ENCODE results near the gene TEX26. TPM values are rescaled to one million over a fixed set of nuclear protein-coding genes. Genes with fewer than 3 reads are reported as not detected.

Gene TEX26
- total and polyA plus RNA-seq, 2 donors (not counting 1 experiment from before 2014, with no cell fraction given): 0.22 to 0.66 TPM

DNA sequence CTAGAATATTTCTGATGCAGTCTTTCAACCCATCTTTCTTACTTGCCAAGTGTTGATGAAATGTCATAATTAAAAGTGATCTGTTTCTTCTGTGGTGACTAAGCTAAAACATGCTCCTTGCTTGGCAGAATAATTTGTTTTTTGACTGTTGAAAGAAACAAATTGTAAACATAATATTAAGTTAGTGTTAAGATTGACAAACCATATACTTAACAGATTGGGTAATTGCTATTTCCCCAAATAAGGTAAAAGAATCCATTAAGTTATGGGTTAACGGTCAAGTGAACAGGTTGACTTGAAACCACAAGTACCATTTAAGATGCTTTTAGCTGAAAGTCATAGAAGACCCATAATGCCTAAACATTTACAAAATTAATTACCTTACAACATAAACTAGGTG is 62.9 kb downstream of the TEX26 start:
- Histone ChIP-seq H3K36me3 (ENCODE audit: control insufficient read depth, insufficient read depth, low read length) (no peaks in the 10 kb centered on the region), H3K79me2 (ENCODE audit: control insufficient read depth, insufficient read depth, low read length) (no peaks in the 10 kb centered on the region), H3K27ac (ENCODE audit: insufficient read depth, low read length) (no peak overlapping the region), H4K20me1 (ENCODE audit: control insufficient read depth, extremely low read depth, insufficient read depth, low read length) (no peaks in the 10 kb centered on the region), H3K4me2 (ENCODE audit: extremely low read depth, insufficient read depth, low read length) (no peak overlapping the region), H3K4me1 (ENCODE audit: control insufficient read depth, extremely low read depth, insufficient read depth, low read length) (no peaks in the 10 kb centered on the region), H3K9ac (ENCODE audit: insufficient read depth, low read length) (no peak overlapping the region), H3K27me3 (ENCODE audit: control insufficient read depth, insufficient read depth, low read length) (peaks cover 8% of the 10 kb centered on the region), H3K9me3 (ENCODE audit: control insufficient read depth, insufficient read depth, low read depth, low read length) (no peaks in the 10 kb centered on the region), H2AFZ (ENCODE audit: low read length) (no peak overlapping the region), H3K4me3 (replicated peaks in 1 of 4; ENCODE audit: control extremely low read depth in 1 of 4, insufficient read depth in 1 of 4, low read depth in 3 of 4, low read length in 4 of 4) (no peak overlapping the region)
- TF ChIP-seq, protein P1, sequence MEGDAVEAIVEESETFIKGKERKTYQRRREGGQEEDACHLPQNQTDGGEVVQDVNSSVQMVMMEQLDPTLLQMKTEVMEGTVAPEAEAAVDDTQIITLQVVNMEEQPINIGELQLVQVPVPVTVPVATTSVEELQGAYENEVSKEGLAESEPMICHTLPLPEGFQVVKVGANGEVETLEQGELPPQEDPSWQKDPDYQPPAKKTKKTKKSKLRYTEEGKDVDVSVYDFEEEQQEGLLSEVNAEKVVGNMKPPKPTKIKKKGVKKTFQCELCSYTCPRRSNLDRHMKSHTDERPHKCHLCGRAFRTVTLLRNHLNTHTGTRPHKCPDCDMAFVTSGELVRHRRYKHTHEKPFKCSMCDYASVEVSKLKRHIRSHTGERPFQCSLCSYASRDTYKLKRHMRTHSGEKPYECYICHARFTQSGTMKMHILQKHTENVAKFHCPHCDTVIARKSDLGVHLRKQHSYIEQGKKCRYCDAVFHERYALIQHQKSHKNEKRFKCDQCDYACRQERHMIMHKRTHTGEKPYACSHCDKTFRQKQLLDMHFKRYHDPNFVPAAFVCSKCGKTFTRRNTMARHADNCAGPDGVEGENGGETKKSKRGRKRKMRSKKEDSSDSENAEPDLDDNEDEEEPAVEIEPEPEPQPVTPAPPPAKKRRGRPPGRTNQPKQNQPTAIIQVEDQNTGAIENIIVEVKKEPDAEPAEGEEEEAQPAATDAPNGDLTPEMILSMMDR (conservative IDR thresholded peaks at IDR 0.05 in 1 of 2, IDR thresholded peaks at IDR 0.05 in 1 of 2; ENCODE audit: low read depth in 1 of 2, low read length in 2 of 2): no peak
- TF ChIP-seq EZH2 (IDR thresholded peaks at IDR 0.05; ENCODE audit: low read length, missing control alignments): no peak
- DNase-seq (ENCODE audit: low read depth in 2 of 2): no peak

DNA sequence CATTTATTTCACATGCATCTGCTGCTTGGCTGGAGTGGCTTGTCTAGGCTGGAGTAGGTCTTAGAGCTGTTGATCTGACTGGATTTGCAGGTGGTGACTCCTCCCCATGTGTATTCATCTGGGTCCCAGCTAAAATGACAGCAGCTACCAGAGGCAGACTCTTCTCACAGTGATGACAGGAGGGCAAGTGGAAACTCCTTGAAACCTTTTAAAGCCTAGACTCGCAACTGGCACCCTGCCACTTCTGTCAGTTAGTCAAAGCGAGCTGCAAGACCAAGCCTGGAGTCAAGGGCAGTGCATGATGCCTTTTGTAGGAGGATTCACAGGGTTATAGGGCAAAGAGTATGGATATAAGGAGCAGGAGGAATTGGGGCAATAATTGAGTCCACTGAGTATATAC is 65.2 kb downstream of the TEX26 start:
- H3K4me3 ChIP-seq (replicated peaks in 1 of 4; ENCODE audit: control extremely low read depth in 1 of 4, insufficient read depth in 1 of 4, low read depth in 3 of 4, low read length in 4 of 4): no peak overlapping the region
- H3K79me2 ChIP-seq (ENCODE audit: control insufficient read depth, insufficient read depth, low read length): no peaks in the 10 kb centered on the region
- no peak overlapping the region for H2AFZ ChIP-seq (ENCODE audit: low read length)
- no peaks in the 10 kb centered on the region for H3K9me3 ChIP-seq (ENCODE audit: control insufficient read depth, insufficient read depth, low read depth, low read length)
- H3K27ac ChIP-seq (ENCODE audit: insufficient read depth, low read length): no peak overlapping the region
- no peak overlapping the region for H3K4me2 ChIP-seq (ENCODE audit: extremely low read depth, insufficient read depth, low read length)
- no peak for TF ChIP-seq EZH2 (IDR thresholded peaks at IDR 0.05; ENCODE audit: low read length, missing control alignments)
- TF ChIP-seq, protein P1 (conservative IDR thresholded peaks at IDR 0.05 in 1 of 2, IDR thresholded peaks at IDR 0.05 in 1 of 2; ENCODE audit: low read depth in 1 of 2, low read length in 2 of 2): no peak
- peaks cover 21% of the 10 kb centered on the region for H3K27me3 ChIP-seq (ENCODE audit: control insufficient read depth, insufficient read depth, low read length)
- H3K9ac ChIP-seq (ENCODE audit: insufficient read depth, low read length): no peak overlapping the region
- no peaks in the 10 kb centered on the region for H3K36me3 ChIP-seq (ENCODE audit: control insufficient read depth, insufficient read depth, low read length)
- H4K20me1 ChIP-seq (ENCODE audit: control insufficient read depth, extremely low read depth, insufficient read depth, low read length): no peaks in the 10 kb centered on the region
- no peaks in the 10 kb centered on the region for H3K4me1 ChIP-seq (ENCODE audit: control insufficient read depth, extremely low read depth, insufficient read depth, low read length)
- DNase-seq (ENCODE audit: low read depth in 2 of 2): no peak

DNA sequence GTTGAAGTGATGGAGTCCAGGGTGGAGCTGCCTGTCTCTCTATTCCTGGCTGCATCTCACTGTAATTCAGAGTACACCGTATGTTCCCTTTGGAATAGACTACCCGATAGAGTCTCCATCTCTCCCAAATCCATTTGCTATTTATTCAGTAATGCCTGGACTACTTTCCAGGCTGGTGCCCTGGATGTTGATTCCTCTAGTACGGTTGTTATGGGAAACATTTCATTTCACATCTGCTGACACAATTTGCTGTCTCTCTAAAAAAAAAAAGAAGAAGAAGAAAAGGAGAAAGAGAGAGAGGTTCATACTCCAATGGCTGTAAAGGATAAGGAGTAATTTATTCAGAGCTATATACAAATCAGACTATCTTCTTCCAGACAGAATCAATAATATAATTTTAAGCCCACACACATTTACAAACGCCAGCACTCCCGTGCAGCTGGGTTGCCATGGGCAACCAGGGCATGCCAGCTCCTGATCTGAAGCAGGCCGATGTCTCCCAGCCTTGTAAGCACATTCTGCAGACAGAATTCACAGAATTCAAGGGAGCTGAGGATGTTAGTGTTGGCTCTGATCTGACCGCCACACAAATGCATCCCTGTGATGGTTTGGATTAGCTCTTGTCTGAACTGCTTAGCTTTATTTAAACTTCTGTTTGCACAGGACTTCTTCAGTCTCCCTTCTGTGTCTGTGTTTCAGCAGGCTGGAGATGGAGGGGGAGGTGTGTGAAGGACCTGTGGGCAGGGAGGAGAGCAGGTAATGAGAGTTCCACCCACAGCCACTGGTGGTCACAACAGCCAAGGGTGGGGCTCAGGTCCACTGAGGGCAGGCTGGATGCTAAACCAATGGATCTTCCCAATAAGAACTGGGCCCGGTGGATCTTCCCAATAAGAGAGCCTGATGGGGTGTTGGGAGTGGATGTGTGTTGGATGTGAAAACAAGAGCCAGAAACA is 66.0 kb downstream of the TEX26 start:
- no peaks in the 10 kb centered on the region for H3K4me1 ChIP-seq (ENCODE audit: control insufficient read depth, extremely low read depth, insufficient read depth, low read length)
- no peak overlapping the region for H2AFZ ChIP-seq (ENCODE audit: low read length)
- H3K27ac ChIP-seq (ENCODE audit: insufficient read depth, low read length): no peak overlapping the region
- no peaks in the 10 kb centered on the region for H4K20me1 ChIP-seq (ENCODE audit: control insufficient read depth, extremely low read depth, insufficient read depth, low read length)
- no peaks in the 10 kb centered on the region for H3K9me3 ChIP-seq (ENCODE audit: control insufficient read depth, insufficient read depth, low read depth, low read length)
- H3K79me2 ChIP-seq (ENCODE audit: control insufficient read depth, insufficient read depth, low read length): no peaks in the 10 kb centered on the region
- no peak overlapping the region for H3K4me3 ChIP-seq (replicated peaks in 1 of 4; ENCODE audit: control extremely low read depth in 1 of 4, insufficient read depth in 1 of 4, low read depth in 3 of 4, low read length in 4 of 4)
- H3K36me3 ChIP-seq (ENCODE audit: control insufficient read depth, insufficient read depth, low read length): no peaks in the 10 kb centered on the region
- peaks cover 21% of the 10 kb centered on the region for H3K27me3 ChIP-seq (ENCODE audit: control insufficient read depth, insufficient read depth, low read length)
- no peak overlapping the region for H3K9ac ChIP-seq (ENCODE audit: insufficient read depth, low read length)
- H3K4me2 ChIP-seq (ENCODE audit: extremely low read depth, insufficient read depth, low read length): no peak overlapping the region
- peak; percentile 42 to 85 for DNase-seq (ENCODE audit: low read depth in 2 of 2)
- TF ChIP-seq, protein P1 (conservative IDR thresholded peaks at IDR 0.05 in 1 of 2, IDR thresholded peaks at IDR 0.05 in 1 of 2; ENCODE audit: low read depth in 1 of 2, low read length in 2 of 2): no peak
- TF ChIP-seq EZH2 (IDR thresholded peaks at IDR 0.05; ENCODE audit: low read length, missing control alignments): no peak

Measured in fibroblast of lung (primary cell).